GM12875 (cell line): Measurements from ENCODE around the gene ZFYVE28.

ENCODE experiments used
- H3K4me3 ChIP-seq: one replicate; pipeline ENCODE4 v1.5.1; 2011; ENCODE audit warnings: low read depth, low read length, control low read depth
- CTCF ChIP-seq: IDR thresholded peaks from 2 replicates; pipeline ENCODE4 v1.5.1; 2011; ENCODE audit warnings: low read depth, mild to moderate bottlenecking, control low read depth, inconsistent platforms, low read length, moderate library complexity, borderline replicate concordance; ENCODE audit not compliant: insufficient read depth

Gene ZFYVE28

DNA sequence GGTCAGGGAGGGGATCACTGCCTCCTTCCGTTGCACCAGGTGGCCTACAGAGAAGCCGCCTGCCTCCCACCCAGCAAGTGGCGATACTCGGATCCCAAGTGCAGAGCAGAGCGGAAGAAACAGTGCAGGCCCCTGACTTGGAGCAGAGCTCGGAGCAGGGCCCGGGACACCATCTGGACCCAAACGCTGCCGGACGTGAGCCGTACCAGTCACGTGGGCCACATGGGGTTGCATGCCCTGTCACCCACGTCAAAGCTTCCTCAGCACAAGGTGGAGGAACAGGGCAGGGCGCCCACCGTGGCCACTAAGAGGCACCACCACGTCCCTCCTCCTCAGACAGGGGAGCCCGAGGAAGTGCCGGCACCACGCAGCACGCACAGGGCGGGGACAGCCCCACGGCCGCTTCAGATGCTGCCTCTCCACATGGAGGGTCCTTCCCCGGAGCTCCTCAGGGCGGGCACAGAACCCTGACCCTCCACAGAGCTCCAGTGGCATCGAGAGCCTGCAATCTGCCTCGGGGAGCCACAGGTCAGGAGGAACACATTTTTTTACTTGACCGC is 18.7 kb downstream of the ZFYVE28 start:
- no peak for TF ChIP-seq CTCF

GRCh38 chr4:2399216-2399615 is 19.2 kb downstream of the ZFYVE28 start:
- no peak for TF ChIP-seq CTCF
- H3K4me3 ChIP-seq, result no peak overlapping the region

More for the DNA sequence above, 18.7 kb downstream of the ZFYVE28 start:
- H3K4me3 ChIP-seq, result no peak overlapping the region

- TF ChIP-seq CTCF, result no peak
- H3K4me3 ChIP-seq, result no peak overlapping the region
Measured at GRCh38 chr4:2397596-2398379, 20.7 kb downstream of the ZFYVE28 start.

DNA sequence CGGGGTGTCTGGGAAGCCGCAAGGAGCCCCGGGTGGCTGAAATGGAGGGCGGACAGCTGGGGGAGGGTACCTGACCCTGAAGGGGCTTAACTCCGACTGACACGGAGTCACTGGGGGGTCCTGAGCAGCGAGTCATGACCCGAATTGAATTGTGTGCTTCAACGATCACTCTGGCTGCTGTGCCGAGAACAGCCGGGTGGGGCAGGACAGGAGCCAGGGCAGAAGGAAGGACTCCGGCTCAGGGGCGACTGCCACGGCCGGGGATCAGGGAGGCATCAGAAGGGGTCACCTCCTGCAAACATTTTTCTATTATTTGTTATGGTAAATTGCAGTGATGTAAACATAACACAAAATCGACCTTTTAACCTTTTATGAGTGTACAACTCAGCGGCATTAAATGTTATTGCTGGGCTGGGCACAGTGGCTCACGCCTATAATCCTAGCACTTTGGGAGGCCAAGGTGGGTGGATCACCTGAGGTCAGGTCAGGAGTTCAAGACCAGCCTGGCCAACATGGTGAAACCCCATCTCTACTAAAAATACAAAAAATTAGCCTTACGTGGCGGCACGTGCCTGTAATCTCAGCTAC is 21.6 kb downstream of the ZFYVE28 start:
- TF ChIP-seq CTCF, result no peak
- H3K4me3 ChIP-seq, result no peak overlapping the region

DNA sequence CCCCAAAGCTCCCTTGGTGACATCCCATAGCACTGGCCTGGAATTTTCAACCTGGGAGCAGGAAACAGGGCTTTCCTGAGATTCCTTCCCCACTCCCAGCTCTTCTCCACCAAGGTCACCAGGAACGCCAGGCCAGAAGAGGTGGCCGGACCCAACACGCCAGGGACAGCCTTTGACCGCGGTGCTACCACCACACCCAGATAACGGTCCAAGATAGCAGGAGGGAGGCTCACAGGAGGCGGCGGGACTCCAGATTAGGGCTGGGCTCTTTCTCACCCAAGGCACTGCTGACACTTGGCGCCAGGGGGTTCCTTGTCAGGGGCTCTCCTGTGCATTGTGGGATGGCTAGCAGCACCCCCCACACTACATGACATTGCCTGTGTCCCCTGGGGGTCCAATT is 22.9 kb downstream of the ZFYVE28 start:
- no peak for TF ChIP-seq CTCF
- H3K4me3 ChIP-seq, result no peak overlapping the region

DNA sequence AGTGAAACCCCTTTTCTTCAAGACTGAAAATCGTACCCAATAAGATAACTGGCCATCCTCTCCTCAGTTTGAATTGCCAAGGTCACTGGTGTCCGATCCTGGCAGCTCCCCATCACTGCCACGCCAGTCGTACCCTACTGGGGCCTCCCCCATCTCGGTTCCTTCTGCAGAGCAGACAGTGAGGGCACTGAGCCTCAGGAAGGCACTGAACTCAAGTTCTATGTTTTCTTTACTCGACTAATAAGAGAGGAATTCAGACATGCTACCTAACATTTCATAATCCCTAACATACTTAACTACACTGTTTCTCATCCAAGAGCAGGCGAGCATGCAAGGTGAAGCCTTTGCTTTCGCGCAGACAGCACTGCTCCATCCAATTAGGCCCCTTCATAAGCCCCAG is 23.4 kb downstream of the ZFYVE28 start:
- no peak for TF ChIP-seq CTCF
- no peak overlapping the region for H3K4me3 ChIP-seq

DNA sequence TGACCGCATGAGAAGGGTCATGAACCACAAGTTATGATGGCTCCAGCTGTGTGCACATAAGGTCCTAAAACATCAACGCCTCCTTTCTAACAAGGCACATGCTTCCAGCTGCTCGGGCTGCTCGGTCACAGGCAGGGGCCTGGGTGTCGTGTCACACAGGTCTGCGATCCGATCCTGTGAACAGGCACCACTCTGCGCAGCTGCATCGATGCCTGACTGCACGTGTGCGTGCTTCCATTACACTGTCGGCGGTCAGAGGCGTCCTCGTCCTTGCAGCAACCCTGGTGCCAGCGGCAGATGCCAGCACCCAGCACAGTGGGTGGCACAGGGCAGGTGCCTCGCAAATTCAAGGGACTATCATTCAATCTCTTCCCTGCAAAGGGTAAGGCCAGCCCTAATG is 23.9 kb downstream of the ZFYVE28 start:
- TF ChIP-seq CTCF, result no peak
- no peak overlapping the region for H3K4me3 ChIP-seq
